ENCODE measurements around the gene PRPSAP2.
A peak's percentile ranks its signal among the peaks of the same experiment; 100 is the strongest.
"Not testable (repeated sequence)": the region's sequence is repeated elsewhere in the genome, so short reads cannot be mapped to it uniquely, and the experiment has no call there.

Gene PRPSAP2, protein sequence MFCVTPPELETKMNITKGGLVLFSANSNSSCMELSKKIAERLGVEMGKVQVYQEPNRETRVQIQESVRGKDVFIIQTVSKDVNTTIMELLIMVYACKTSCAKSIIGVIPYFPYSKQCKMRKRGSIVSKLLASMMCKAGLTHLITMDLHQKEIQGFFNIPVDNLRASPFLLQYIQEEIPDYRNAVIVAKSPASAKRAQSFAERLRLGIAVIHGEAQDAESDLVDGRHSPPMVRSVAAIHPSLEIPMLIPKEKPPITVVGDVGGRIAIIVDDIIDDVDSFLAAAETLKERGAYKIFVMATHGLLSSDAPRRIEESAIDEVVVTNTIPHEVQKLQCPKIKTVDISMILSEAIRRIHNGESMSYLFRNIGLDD

DNA sequence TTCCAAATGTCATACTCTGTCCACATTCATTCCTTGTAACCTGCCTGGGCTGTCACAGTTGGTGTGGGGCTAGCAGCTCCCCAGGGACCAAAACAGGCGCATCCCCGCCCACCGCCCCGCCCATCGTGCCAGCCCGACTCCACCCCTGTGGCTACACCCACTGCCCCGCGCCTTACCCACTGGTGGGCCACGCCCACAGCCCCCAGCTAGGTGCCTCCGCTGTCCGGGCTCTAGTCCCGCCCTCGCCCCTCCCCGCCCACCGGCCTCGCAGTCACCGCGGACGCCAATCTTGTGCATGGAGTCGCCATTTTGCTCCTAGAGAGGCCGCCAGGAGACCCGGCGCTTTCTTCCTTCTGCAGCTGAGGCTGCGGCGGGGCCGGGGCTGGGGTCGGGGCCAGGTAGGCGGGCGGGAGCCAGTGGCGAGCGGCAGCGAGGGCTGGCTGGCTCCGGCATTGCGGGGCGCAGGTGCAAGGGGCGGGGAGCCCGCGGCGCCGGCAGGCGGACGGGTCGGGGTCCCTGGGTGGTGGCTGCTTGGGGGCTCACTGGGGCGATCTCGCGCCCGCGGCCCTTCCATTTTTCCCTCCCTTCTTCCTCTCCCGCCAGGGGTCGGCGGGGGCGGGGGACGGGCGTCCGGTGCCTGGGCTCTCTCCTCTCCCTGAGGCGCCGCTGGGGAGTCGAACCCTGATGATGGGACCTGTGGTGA, at the start of gene PRPSAP2:
PRPSAP2 (plus strand) TSS at position 268 of the 703 bp plus-strand sequence. CDS start 7,703 bp downstream, outside the sequence.
- DNase-seq (ENCODE audit: low read depth) = peak; percentile 70
- TF ChIP-seq, protein P1, sequence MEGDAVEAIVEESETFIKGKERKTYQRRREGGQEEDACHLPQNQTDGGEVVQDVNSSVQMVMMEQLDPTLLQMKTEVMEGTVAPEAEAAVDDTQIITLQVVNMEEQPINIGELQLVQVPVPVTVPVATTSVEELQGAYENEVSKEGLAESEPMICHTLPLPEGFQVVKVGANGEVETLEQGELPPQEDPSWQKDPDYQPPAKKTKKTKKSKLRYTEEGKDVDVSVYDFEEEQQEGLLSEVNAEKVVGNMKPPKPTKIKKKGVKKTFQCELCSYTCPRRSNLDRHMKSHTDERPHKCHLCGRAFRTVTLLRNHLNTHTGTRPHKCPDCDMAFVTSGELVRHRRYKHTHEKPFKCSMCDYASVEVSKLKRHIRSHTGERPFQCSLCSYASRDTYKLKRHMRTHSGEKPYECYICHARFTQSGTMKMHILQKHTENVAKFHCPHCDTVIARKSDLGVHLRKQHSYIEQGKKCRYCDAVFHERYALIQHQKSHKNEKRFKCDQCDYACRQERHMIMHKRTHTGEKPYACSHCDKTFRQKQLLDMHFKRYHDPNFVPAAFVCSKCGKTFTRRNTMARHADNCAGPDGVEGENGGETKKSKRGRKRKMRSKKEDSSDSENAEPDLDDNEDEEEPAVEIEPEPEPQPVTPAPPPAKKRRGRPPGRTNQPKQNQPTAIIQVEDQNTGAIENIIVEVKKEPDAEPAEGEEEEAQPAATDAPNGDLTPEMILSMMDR (IDR thresholded peaks at IDR 0.05; ENCODE audit: control insufficient read depth, extremely low read depth, insufficient read depth) = no peak
- H3K4me3 ChIP-seq (ENCODE audit: low read depth, low read length) = peak within 1 kb of the TSS; percentile 57

DNA sequence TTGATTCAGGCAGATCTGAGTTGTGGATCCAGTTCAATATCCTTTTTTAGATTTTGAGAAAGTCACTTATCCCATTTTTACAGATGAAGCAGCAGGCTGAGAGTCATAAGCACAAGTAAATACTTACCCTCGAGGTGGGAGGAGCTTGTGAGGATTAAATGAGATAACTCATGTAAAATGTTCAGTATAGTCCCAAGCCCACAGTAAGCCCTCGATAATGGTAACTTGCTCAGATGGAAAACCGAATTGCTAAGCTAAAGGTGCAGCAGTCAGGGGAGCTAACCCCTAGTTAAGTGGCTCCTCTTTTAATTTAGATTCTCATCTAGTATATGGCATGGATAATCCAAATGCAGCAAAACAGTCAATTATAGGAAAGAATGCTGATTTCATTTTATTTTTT, 42.0 kb upstream of the PRPSAP2 start:
- H3K4me3 ChIP-seq (ENCODE audit: low read depth, low read length); DNase-seq (ENCODE audit: low read depth): not testable (repeated sequence)

DNA sequence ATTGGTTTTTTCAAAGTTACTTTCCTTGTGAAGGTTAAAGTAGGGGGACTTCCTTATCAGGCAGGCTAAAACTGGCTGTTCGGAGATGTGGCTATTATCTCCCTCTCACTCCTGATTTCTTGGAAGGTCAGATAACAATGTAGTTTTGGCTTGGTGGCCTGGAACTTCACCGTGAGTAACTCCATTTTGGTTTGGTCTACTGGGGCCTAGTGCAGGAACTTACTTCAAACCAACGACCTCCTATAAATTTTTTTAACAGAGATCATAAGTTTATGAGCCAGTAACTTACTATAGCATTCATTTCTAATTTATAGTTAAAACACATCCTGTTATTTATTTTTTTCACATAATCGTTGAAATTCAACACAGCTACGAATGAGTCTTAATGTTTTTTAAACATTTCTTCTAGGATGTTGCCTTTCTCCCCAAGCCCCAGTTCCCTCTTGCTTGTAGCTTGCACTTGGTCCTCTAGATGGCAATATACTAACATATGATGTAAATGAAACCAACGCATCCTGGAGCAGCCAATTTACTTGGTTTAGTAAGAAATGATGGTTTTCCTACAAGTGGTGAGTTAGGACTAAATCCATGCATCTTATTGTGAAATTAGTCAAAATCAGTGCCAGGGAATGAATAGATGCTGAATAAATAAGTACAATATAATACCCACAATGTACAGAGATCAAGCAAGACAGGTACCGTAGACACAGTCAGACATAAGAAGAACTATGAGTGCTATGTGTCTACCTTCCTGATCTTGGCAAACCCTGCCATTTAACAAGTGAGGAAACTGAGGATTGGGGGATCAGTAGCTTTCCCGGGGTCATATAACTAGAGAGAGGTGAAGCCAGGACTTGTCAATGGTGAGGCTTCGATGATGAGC, 41.2 kb upstream of the PRPSAP2 start:
- TF ChIP-seq, protein P1 (IDR thresholded peaks at IDR 0.05; ENCODE audit: control insufficient read depth, extremely low read depth, insufficient read depth) = peak; percentile 75
- not testable (repeated sequence) for H3K4me3 ChIP-seq (ENCODE audit: low read depth, low read length)
- DNase-seq (ENCODE audit: low read depth) = peak; percentile 28

DNA sequence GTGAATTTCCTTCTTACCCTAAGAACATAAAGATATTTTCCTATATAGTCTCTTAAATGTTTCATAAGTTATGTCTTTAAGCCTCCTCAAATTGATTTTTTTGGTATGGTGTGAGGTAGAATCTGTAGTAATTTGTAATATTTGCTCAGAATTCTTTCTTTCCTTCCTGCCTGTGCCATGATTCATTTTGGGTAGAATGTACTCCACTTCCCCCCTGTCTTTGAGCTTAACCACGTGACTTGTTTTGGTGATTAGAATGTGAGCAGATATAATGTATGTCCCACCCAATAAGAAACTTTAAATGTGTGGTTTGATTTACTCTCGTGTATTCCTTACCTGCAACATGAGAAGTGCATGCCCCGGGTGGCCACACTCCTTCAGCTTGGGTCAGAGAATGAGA, 36.5 kb upstream of the PRPSAP2 start:
- not testable (repeated sequence) for DNase-seq (ENCODE audit: low read depth); H3K4me3 ChIP-seq (ENCODE audit: low read depth, low read length)

DNA sequence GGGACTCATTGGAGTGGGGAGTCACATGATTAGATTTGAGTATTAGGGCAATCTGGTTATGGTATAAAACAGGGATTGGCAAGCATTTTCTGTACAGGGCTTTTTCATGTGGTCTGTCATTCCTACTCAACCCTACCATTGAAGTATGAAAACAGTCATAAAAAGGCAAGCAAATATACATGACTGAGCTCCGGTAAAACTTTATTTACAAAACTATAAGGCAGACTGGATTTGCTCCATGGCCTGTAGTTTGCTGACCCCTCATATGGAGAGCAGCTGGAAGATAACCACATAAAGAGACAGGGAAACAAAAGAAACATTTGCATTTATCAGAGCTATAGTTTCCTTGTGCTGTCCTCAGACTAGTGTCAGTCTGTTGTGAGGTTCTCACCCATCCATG, 30.3 kb upstream of the PRPSAP2 start:
- not testable (repeated sequence) for H3K4me3 ChIP-seq (ENCODE audit: low read depth, low read length); DNase-seq (ENCODE audit: low read depth)

DNA sequence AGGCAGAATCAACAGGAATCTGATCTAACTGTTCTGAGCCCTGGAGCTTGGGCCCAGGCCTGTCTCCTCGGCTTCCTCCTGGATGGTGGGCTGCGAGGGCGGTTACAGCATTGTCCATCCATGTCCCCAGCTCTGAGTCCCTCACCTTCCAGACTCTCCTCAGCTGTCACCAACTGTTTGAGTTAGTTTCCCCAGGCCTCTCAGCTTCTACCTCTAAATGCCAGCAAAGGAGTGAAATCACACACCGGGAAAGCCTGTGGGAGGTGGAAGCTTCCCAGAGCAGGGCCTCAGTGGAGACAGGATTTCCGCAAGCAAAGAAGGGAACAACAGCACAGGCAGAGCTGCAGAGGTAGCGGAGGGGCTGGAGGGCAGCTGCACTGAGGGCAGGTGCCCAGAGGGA, 9.4 kb upstream of the PRPSAP2 start:
- H3K4me3 ChIP-seq (ENCODE audit: low read depth, low read length) = no peak overlapping the region
- TF ChIP-seq, protein P1 (IDR thresholded peaks at IDR 0.05; ENCODE audit: control insufficient read depth, extremely low read depth, insufficient read depth) = no peak
- no peak for DNase-seq (ENCODE audit: low read depth)

DNA sequence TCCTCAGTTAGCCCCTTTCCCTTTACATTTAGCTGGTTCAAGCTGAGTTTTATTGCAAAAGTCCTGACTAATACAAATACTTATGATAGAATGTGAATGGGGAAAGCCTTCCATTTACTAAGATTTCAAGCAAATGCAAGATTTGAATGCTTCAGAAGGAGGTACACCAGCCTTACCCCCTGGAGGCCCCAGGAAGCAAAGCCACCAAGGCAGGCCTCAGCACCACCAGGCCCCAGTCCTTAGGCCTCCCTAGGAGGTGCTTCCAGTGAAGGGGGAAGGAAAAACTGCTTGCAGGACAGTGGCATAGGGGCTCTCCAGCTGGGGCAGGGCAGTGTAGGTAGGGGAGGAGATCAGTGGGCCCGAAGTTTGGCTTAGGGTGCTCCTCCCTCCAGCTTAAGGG, 7.3 kb upstream of the PRPSAP2 start:
- no peak for DNase-seq (ENCODE audit: low read depth)
- TF ChIP-seq, protein P1 (IDR thresholded peaks at IDR 0.05; ENCODE audit: control insufficient read depth, extremely low read depth, insufficient read depth) = no peak
- no peak overlapping the region for H3K4me3 ChIP-seq (ENCODE audit: low read depth, low read length)

DNA sequence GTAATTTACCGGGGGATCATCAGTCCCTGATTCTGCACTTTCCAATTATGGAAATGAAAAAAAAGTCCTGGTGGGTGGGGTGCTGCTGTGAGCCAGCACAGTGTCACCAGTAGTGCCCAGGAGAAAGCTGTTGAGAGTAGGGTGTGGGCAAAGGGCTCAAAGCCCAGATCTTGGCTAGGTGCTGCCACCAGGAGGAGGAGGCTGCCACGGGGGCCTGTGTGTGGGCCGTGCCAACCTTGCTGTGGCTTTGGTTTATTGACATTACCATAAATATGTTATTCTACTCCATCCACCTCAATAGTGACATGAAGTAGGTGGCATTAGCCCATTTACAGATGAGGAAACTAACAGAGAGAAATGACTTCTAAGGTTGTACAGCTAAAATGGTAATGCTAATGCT, 6.7 kb upstream of the PRPSAP2 start:
- no peak for DNase-seq (ENCODE audit: low read depth)
- TF ChIP-seq, protein P1 (IDR thresholded peaks at IDR 0.05; ENCODE audit: control insufficient read depth, extremely low read depth, insufficient read depth) = no peak
- H3K4me3 ChIP-seq (ENCODE audit: low read depth, low read length) = no peak overlapping the region
